ENCODE data around the gene C5orf47.

C5orf47 gene

DNA sequence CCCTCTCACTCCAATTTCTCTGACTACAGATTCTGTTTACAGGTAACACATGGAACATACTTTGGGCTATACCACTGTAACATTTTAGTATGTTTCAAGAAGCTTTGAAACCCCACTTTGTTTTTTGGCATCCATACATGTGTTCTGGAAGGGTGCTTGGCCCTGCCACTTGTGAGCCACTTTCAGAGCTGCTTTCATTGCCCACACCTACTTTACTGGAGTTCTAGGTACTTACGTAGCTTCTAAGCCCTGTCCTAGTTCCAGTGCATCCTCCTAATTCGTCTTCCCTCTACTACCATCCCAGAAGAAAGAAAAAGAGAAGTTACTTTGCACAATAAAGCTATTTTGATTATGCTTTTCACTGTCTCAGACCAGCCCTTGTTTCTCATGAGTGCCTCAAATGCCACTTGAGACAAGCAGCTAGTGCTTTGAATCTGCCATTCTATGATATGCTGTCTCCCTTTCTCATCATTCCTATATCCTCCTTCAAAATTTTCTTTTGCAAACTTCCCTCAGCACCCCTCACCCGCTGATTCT, 26.5 kb upstream of the C5orf47 start:
- TF ChIP-seq CTCF (IDR thresholded peaks at IDR 0.05; ENCODE audit: low read depth, low read length, missing control alignments) = no peak
- no peak for DNase-seq (ENCODE audit: low read depth)
- H3K4me3 ChIP-seq (ENCODE audit: low read depth, low read length) = no peak overlapping the region
- in situ Hi-C loops (cut with HindIII; ENCODE audit: low sequenced_read_pairs) = no loop called here

DNA sequence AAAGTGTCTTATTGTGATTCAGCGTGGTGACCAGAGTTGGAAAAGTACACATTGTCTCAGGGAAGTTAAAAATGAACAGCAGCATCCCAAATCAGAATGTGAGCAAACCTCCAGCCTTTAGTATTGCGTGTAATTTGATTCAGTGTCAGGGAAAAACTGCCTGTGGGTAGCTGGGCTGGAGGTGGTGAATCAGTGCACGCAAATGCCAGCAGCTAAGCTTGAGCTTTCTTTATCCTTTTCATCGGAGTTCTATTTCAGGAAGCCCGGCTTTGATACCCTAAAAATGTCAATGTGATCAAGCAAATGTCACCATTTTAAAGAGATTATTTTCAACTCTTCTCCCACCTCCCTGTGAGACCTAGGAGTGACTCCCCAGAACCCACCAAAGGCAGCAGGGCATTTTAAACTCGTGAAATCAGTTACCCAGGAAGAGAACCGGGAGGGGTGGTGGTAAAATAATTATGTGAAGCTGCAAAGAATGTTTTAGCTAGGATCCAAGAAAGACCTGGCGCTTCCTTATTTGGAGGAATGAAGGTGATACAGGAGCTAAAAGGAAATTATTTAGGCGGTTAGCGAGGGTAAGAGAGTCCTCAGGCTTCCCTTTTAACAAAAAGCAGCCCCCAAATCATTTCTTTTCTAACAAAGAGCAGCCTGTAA, 25.7 kb upstream of the C5orf47 start:
- peak; percentile 35 for DNase-seq (ENCODE audit: low read depth)
- TF ChIP-seq CTCF (IDR thresholded peaks at IDR 0.05; ENCODE audit: low read depth, low read length, missing control alignments) = no peak
- in situ Hi-C loops (cut with HindIII; ENCODE audit: low sequenced_read_pairs) = no loop called here
- H3K4me3 ChIP-seq (ENCODE audit: low read depth, low read length) = peak overlapping the region; percentile 23

- peak overlapping the region; percentile 23 for H3K4me3 ChIP-seq (ENCODE audit: low read depth, low read length)
- DNase-seq (ENCODE audit: low read depth) = no peak
- no peak for TF ChIP-seq CTCF (IDR thresholded peaks at IDR 0.05; ENCODE audit: low read depth, low read length, missing control alignments)
- in situ Hi-C loops (cut with HindIII; ENCODE audit: low sequenced_read_pairs) = no loop called here
Observed at GRCh38 chr5:173963867-173964441, 25.0 kb upstream of the C5orf47 start.

GRCh38 chr5:173964506-173964905, 24.5 kb upstream of the C5orf47 start:
- no peak for TF ChIP-seq CTCF (IDR thresholded peaks at IDR 0.05; ENCODE audit: low read depth, low read length, missing control alignments)
- H3K4me3 ChIP-seq (ENCODE audit: low read depth, low read length) = no peak overlapping the region
- in situ Hi-C loops (cut with HindIII; ENCODE audit: low sequenced_read_pairs) = no loop called here
- DNase-seq (ENCODE audit: low read depth) = no peak

DNA sequence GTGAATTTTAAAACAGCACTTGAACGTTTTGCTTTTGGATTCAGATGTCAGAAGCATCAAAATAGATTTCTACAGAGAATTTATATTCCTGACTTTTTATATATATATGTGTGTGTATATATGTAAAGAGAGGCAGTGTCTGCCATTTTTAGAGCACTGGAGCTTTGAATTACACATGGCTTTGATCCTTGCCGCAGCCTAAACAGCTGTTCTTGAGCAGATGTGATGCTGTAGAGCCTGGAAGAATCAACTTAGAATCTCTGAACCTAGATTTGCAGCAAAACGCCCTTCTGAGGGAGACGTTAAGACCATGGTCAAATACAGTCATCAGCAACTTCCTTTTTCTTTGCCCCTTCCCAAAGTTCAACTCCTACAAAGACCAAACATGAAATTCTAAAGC, 21.7 kb upstream of the C5orf47 start:
- TF ChIP-seq CTCF (IDR thresholded peaks at IDR 0.05; ENCODE audit: low read depth, low read length, missing control alignments) = no peak
- no peak for DNase-seq (ENCODE audit: low read depth)
- in situ Hi-C loops (cut with HindIII; ENCODE audit: low sequenced_read_pairs) = no loop called here
- no peak overlapping the region for H3K4me3 ChIP-seq (ENCODE audit: low read depth, low read length)

- no peak for DNase-seq (ENCODE audit: low read depth)
- TF ChIP-seq CTCF (IDR thresholded peaks at IDR 0.05; ENCODE audit: low read depth, low read length, missing control alignments) = no peak
Observed at GRCh38 chr5:173968154-173968797, 20.7 kb upstream of the C5orf47 start.

More at GRCh38 chr5:173968154-173968797, 20.7 kb upstream of the C5orf47 start:
- H3K4me3 ChIP-seq (ENCODE audit: low read depth, low read length) = no peak overlapping the region
- in situ Hi-C loops (cut with HindIII; ENCODE audit: low sequenced_read_pairs) = no loop called here

All from astrocyte of the cerebellum (primary cell).